ENCODE results near the gene IPO11. TPM values are rescaled to one million over a fixed set of nuclear protein-coding genes. Genes with fewer than 3 reads are reported as not detected.

The IPO11 gene
- total RNA-seq, 1 experiment from 2014 or later: 47.1 TPM

GRCh38 chr5:62588668-62589067, 176.1 kb downstream of the IPO11 start:
- TF ChIP-seq CTCF (conservative IDR thresholded peaks at IDR 0.05): no peak
- TF ChIP-seq EZH2 (IDR thresholded peaks at IDR 0.05; ENCODE audit: low read depth): no peak
- Histone ChIP-seq H3K27me3 (ENCODE audit: insufficient read depth, low read depth) (no peaks in the 10 kb centered on the region), H4K20me1 (ENCODE audit: insufficient read depth) (no peaks in the 10 kb centered on the region), H2AFZ (no peak overlapping the region), H3K4me1 (replicated peaks; ENCODE audit: insufficient read depth) (0 out of 2 replicates have a peak, but pooled peaks cover 9% of the 10 kb centered on the region), H3K36me3 (ENCODE audit: low read depth) (peaks cover 9% of the 10 kb centered on the region; the same call in 1 of the 2 replicates), H3F3A (ENCODE audit: insufficient read depth, low read depth) (no peaks in the 10 kb centered on the region; the same call in 1 of the 2 replicates), H3K9me2 (ENCODE audit: insufficient read depth) (no peaks in the 10 kb centered on the region), H3K27ac (no peak overlapping the region), H3K79me2 (ENCODE audit: low read depth) (no peaks in the 10 kb centered on the region), H3K9me3 (ENCODE audit: insufficient read depth, low read depth) (no peaks in the 10 kb centered on the region), H3K4me3 (no peak overlapping the region), H3K4me2 (no peak overlapping the region)
- no TSS peak for BruUV-seq (replicated peaks)
- intact Hi-C loops (cut with micrococcal nuclease; ENCODE audit: unreplicated experiment): no loop called here
- POLR2A ChIA-PET (ENCODE audit: unreplicated experiment): no interaction called here
- no peak for DNase-seq
- CTCF ChIA-PET: no interaction called here

- Histone ChIP-seq H3K27ac (no peak overlapping the region), H2AFZ (no peak overlapping the region), H3K9me2 (ENCODE audit: insufficient read depth) (no peaks in the 10 kb centered on the region), H3K79me2 (ENCODE audit: low read depth) (no peaks in the 10 kb centered on the region), H4K20me1 (ENCODE audit: insufficient read depth) (no peaks in the 10 kb centered on the region), H3K27me3 (ENCODE audit: insufficient read depth, low read depth) (no peaks in the 10 kb centered on the region), H3F3A (ENCODE audit: insufficient read depth, low read depth) (no peaks in the 10 kb centered on the region; the same call in 1 of the 2 replicates), H3K4me3 (no peak overlapping the region), H3K36me3 (ENCODE audit: low read depth) (peaks cover 9% of the 10 kb centered on the region; the same call in 1 of the 2 replicates), H3K4me2 (no peak overlapping the region), H3K9me3 (ENCODE audit: insufficient read depth, low read depth) (no peaks in the 10 kb centered on the region), H3K4me1 (replicated peaks; ENCODE audit: insufficient read depth) (0 out of 2 replicates have a peak, but pooled peaks cover 9% of the 10 kb centered on the region)
- POLR2A ChIA-PET (ENCODE audit: unreplicated experiment): no interaction called here
- no peak for TF ChIP-seq EZH2 (IDR thresholded peaks at IDR 0.05; ENCODE audit: low read depth)
- CTCF ChIA-PET: no interaction called here
- no TSS peak for BruUV-seq (replicated peaks)
- no peak for DNase-seq
- intact Hi-C loops (cut with micrococcal nuclease; ENCODE audit: unreplicated experiment): no loop called here
Observed at GRCh38 chr5:62589504-62589903, 176.9 kb downstream of the IPO11 start.

GRCh38 chr5:62590387-62590786, 177.8 kb downstream of the IPO11 start:
- no peak for TF ChIP-seq EZH2 (IDR thresholded peaks at IDR 0.05; ENCODE audit: low read depth)
- no peak for TF ChIP-seq CTCF (conservative IDR thresholded peaks at IDR 0.05)
- BruUV-seq (replicated peaks): no TSS peak

GRCh38 chr5:62592558-62592957, 180.0 kb downstream of the IPO11 start:
- H3K27ac ChIP-seq: no peak overlapping the region
- H3K4me1 ChIP-seq (replicated peaks; ENCODE audit: insufficient read depth): no peaks in the 10 kb centered on the region
- POLR2A ChIA-PET (ENCODE audit: unreplicated experiment): no interaction called here
- CTCF ChIA-PET: no interaction called here
- no TSS peak for BruUV-seq (replicated peaks)
- no peaks in the 10 kb centered on the region for H3K9me3 ChIP-seq (ENCODE audit: insufficient read depth, low read depth)
- no peaks in the 10 kb centered on the region for H3K27me3 ChIP-seq (ENCODE audit: insufficient read depth, low read depth)
- peaks cover 9% of the 10 kb centered on the region; the same call in 1 of the 2 replicates for H3K36me3 ChIP-seq (ENCODE audit: low read depth)
- H2AFZ ChIP-seq: no peak overlapping the region
- no peaks in the 10 kb centered on the region for H3K9me2 ChIP-seq (ENCODE audit: insufficient read depth)
- no peaks in the 10 kb centered on the region for H4K20me1 ChIP-seq (ENCODE audit: insufficient read depth)
- H3F3A ChIP-seq (ENCODE audit: insufficient read depth, low read depth): no peaks in the 10 kb centered on the region
- no peak overlapping the region for H3K4me2 ChIP-seq
- TF ChIP-seq CTCF (conservative IDR thresholded peaks at IDR 0.05) (no peak), EZH2 (IDR thresholded peaks at IDR 0.05; ENCODE audit: low read depth) (no peak)
- H3K79me2 ChIP-seq (ENCODE audit: low read depth): no peaks in the 10 kb centered on the region
- DNase-seq: no peak
- no peak overlapping the region for H3K4me3 ChIP-seq
- intact Hi-C loops (cut with micrococcal nuclease; ENCODE audit: unreplicated experiment): no loop called here

More at GRCh38 chr5:62590387-62590786, 177.8 kb downstream of the IPO11 start:
- Histone ChIP-seq H3K27me3 (ENCODE audit: insufficient read depth, low read depth) (no peaks in the 10 kb centered on the region), H3K4me2 (no peak overlapping the region), H4K20me1 (ENCODE audit: insufficient read depth) (no peaks in the 10 kb centered on the region), H3F3A (ENCODE audit: insufficient read depth, low read depth) (no peaks in the 10 kb centered on the region; the same call in 1 of the 2 replicates), H3K4me3 (no peak overlapping the region), H3K79me2 (ENCODE audit: low read depth) (no peaks in the 10 kb centered on the region), H3K27ac (no peak overlapping the region), H3K36me3 (ENCODE audit: low read depth) (peaks cover 9% of the 10 kb centered on the region; the same call in 1 of the 2 replicates), H2AFZ (no peak overlapping the region), H3K9me2 (ENCODE audit: insufficient read depth) (no peaks in the 10 kb centered on the region), H3K4me1 (replicated peaks; ENCODE audit: insufficient read depth) (0 out of 2 replicates have a peak, but pooled peaks cover 6% of the 10 kb centered on the region), H3K9me3 (ENCODE audit: insufficient read depth, low read depth) (no peaks in the 10 kb centered on the region)
- ChIA-PET CTCF (no interaction called here), POLR2A (ENCODE audit: unreplicated experiment) (interaction anchor here (0.7 kb wide), 1 partner anchor 20 kb away, joined by 3 read pairs; no protein-coding TSS in a partner anchor)
- DNase-seq: no peak
- intact Hi-C loops (cut with micrococcal nuclease; ENCODE audit: unreplicated experiment): no loop called here
